Stomach (tissue), 9 donors: ENCODE results near the gene ZC3H10. TPM values are rescaled to one million over a fixed set of nuclear protein-coding genes. Genes with fewer than 3 reads are reported as not detected.

Source experiments
- DNase-seq, 2 donors: peaks; one replicate each; pipeline versions ENCODE4 v3.0.0 to v3.0.0-alpha.2; 2013 to 2019
- H3K27ac ChIP-seq, 5 donors: fragments of 200-600 bp in 4 of 5; sonication (generic) in 4 of 5; one replicate each; pipeline ENCODE4 v1.5.1; 2013 to 2019; ENCODE audit warnings: mild to moderate bottlenecking in 1 of 5, moderate library complexity in 1 of 5
- H3K27me3 ChIP-seq, 3 donors: fragments of 200-600 bp; sonication (generic); one replicate each; pipeline ENCODE4 v1.5.1; 2017 to 2019; ENCODE audit warnings: mixed run types in 1 of 3
- H3K36me3 ChIP-seq, 4 donors: fragments of 200-600 bp; sonication (generic); 1 replicate in 3 of 4; 2 replicates in 1 of 4; pipeline ENCODE4 v1.5.1; 2016 to 2019
- H3K4me1 ChIP-seq, 4 donors: fragments of 200-600 bp; sonication (generic); one replicate each; pipeline ENCODE4 v1.5.1; 2016 to 2019
- H3K4me3 ChIP-seq, 4 donors: fragments of 200-600 bp; sonication (generic) in 3 of 4; one replicate each; pipeline ENCODE4 v1.5.1; 2016 to 2019; ENCODE audit warnings: mild to moderate bottlenecking in 1 of 4
- H3K9me3 ChIP-seq, 4 donors: fragments of 200-600 bp; sonication (generic); one replicate each; pipeline ENCODE4 v1.5.1; 2016 to 2019
- CTCF ChIP-seq, 7 experiments: fragments of 450-650 bp in 4 of 7; fragments of 200-600 bp in 3 of 7; sonication (generic) in 3 of 7; IDR thresholded peaks; one replicate each; pipeline ENCODE4 v1.5.1; 2016 to 2019; ENCODE audit warnings: antibody characterized with exemption in 7 of 7, control low read depth in 2 of 7, mild to moderate bottlenecking in 1 of 7
- EP300 ChIP-seq: sonication (generic); formaldehyde crosslinking; IDR thresholded peaks from one replicate; pipeline ENCODE4 v1.6.1; 2017; ENCODE audit warnings: antibody characterized with exemption
- POLR2A ChIP-seq, 4 donors: fragments of 450-650 bp; IDR thresholded peaks; one replicate each; pipeline ENCODE4 v1.6.1; 2016; ENCODE audit warnings: antibody characterized with exemption in 4 of 4, control low read depth in 2 of 4, mild to moderate bottlenecking in 1 of 4, moderate library complexity in 1 of 4
- POLR2AphosphoS5 ChIP-seq, 3 donors: sonication (generic); formaldehyde crosslinking; IDR thresholded peaks; one replicate each; pipeline ENCODE4 v1.6.1; 2016; ENCODE audit warnings: antibody characterized with exemption in 3 of 3
- WGBS, 5 donors: extraction: QIAGEN DNeasy Blood & Tissue Kit in 3 of 5; methylation state at CpG; one replicate each; pipeline versions ENCODE4 v1.1.5 to v1.1.7; 2013 to 2018; 5-methylcytosine and 5-hydroxymethylcytosine counted together
- intact Hi-C: fragments of 100-400 bp; cut with DNase I; formaldehyde crosslinking; loops from one replicate; pipeline ENCODE4 v1.15.1; 2023; ENCODE audit warnings: low total_unique reads
- polyA plus RNA-seq, 3 donors: library from polyadenylated mRNA; stranded (reverse); fragments of 200-250 nt; gene quantifications; one replicate each; pipeline ENCODE4 v1.2.3, GENCODE V29; 2013
- total RNA-seq, 5 donors: library from RNA; depleted of rRNA; stranded (reverse); fragments of >200 nt; gene quantifications; one replicate each; pipeline versions ENCODE4 v1.1.0 to v1.2.3, GENCODE V29; 2014 to 2016
- donor health status: healthy with polysubstance abuse.
- donor health status: Bipolar disorder and iron deficiency.
- donor health status: healthy.

The ZC3H10 gene
- total and polyA plus RNA-seq, 8 donors = under 0.01 to 5.8 (median 2.0) TPM

DNA sequence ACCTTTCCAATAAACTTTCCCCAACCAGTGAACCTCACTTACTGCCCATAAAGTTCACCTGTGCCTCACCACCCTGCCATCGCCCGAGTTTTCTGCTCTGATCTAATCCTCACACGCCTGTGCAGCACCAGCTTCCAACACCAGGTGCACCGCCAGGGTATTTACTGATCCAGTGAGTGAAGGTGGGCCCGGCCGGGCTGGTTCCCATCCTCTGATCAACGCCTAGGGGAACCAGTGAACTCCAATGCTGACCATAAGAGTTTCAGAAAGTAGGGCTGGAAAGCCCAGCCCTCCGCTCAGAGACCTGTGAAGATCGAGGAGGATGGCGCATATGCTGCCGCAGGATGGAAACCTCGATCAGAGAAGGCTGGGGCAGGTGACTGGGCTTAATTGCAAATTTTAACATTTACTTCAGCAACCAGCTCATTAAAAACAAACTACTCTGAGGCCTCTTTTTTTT, 33.6 kb downstream of the ZC3H10 start:
- DNase-seq = peak; percentile 68 to 88
- TF ChIP-seq CTCF (IDR thresholded peaks at IDR 0.05) (peak in 5 of 7 experiments; percentile 19 to 64 (median 49)), POLR2AphosphoS5 (IDR thresholded peaks at IDR 0.05) (peak in 1 of 3 donors; percentile 7), POLR2A (IDR thresholded peaks at IDR 0.05) (no peak), EP300 (no peak)
- H3K27me3 ChIP-seq = no peaks in the 10 kb centered on the region
- H3K4me3 ChIP-seq = peak overlapping the region; percentile 42 to 63 (median 56)
- H3K4me1 ChIP-seq = peaks cover 15 to 46% (median 34%) of the 10 kb centered on the region in 4 donors
- H3K27ac ChIP-seq = peak overlapping the region; percentile 90 to 95 (median 94)
- intact Hi-C loops = no loop called here
- H3K9me3 ChIP-seq = no peaks in the 10 kb centered on the region
- 3 to 7% (median 6%) methylated on average over 12 of the region's 12 CpGs for WGBS, 5 donors
- H3K36me3 ChIP-seq = no peaks in the 10 kb centered on the region

GRCh38 chr12:56152132-56152755, 34.2 kb downstream of the ZC3H10 start, which contains the start of gene MYL6B:
Gene MYL6B, plus strand, starts transcription at chr12:56152587. Its CDS starts 1,332 bp downstream, at chr12:56153919.
- peak; percentile 95 to 98 for DNase-seq
- Histone ChIP-seq H3K36me3 (no peaks in the 10 kb centered on the region), H3K9me3 (no peaks in the 10 kb centered on the region), H3K27me3 (no peaks in the 10 kb centered on the region), H3K27ac (peak within 1 kb of the TSS; percentile 90 to 95 (median 94)), H3K4me3 (peak within 1 kb of the TSS; percentile 42 to 63 (median 56)), H3K4me1 (peaks cover 15 to 46% (median 34%) of the 10 kb centered on the region in 4 donors)
- intact Hi-C loops = no loop called here
- TF ChIP-seq EP300 (no peak), CTCF (IDR thresholded peaks at IDR 0.05) (no peak), POLR2AphosphoS5 (IDR thresholded peaks at IDR 0.05) (peak; percentile 83 to 95 (median 93)), POLR2A (IDR thresholded peaks at IDR 0.05) (no peak)
- WGBS, 5 donors = 0 to 1% (median 1%) methylated on average over 31 to 37 of the region's 37 CpGs

- WGBS, 5 donors = 4 to 13% (median 9%) methylated on average over 8 of the region's 8 CpGs
- intact Hi-C loops = no loop called here
Observed at GRCh38 chr12:56152756-56153677, 35.0 kb downstream of the ZC3H10 start.

GRCh38 chr12:56153678-56154065, 35.6 kb downstream of the ZC3H10 start:
- TF ChIP-seq POLR2A (IDR thresholded peaks at IDR 0.05) (no peak), EP300 (no peak), POLR2AphosphoS5 (IDR thresholded peaks at IDR 0.05) (no peak), CTCF (IDR thresholded peaks at IDR 0.05) (no peak)
- Histone ChIP-seq H3K4me3 (no peak overlapping the region), H3K27ac (peak overlapping the region in 1 of 5 donors; percentile 94), H3K27me3 (no peaks in the 10 kb centered on the region), H3K36me3 (no peaks in the 10 kb centered on the region), H3K4me1 (peaks cover 15 to 44% (median 37%) of the 10 kb centered on the region in 4 donors), H3K9me3 (no peaks in the 10 kb centered on the region)
- WGBS, 5 donors = 70 to 86% (median 74%) methylated on average over 5 of the region's 5 CpGs
- intact Hi-C loops = no loop called here
- DNase-seq = no peak

More at GRCh38 chr12:56152756-56153677, 35.0 kb downstream of the ZC3H10 start:
- no peak for TF ChIP-seq EP300
- no peak for TF ChIP-seq POLR2A (IDR thresholded peaks at IDR 0.05)
- Histone ChIP-seq H3K27me3 (no peaks in the 10 kb centered on the region), H3K9me3 (no peaks in the 10 kb centered on the region), H3K27ac (peak overlapping the region; percentile 90 to 95 (median 94)), H3K4me1 (peaks cover 15 to 44% (median 37%) of the 10 kb centered on the region in 4 donors), H3K36me3 (no peaks in the 10 kb centered on the region), H3K4me3 (peak overlapping the region; percentile 42 to 63 (median 56))
- peak in 1 of 2 donors; percentile 12 for DNase-seq
